GM18868 (cell line): ENCODE measurements around the gene CYBA.

Source experiments
- ATAC-seq: cut with Tn5 transposase; IDR thresholded peaks from one replicate; pipeline ENCODE4 v1.9.1; 2021; ENCODE audit warnings: mild to moderate bottlenecking, moderate library complexity; ENCODE audit not compliant: unreplicated experiment

CYBA gene

DNA sequence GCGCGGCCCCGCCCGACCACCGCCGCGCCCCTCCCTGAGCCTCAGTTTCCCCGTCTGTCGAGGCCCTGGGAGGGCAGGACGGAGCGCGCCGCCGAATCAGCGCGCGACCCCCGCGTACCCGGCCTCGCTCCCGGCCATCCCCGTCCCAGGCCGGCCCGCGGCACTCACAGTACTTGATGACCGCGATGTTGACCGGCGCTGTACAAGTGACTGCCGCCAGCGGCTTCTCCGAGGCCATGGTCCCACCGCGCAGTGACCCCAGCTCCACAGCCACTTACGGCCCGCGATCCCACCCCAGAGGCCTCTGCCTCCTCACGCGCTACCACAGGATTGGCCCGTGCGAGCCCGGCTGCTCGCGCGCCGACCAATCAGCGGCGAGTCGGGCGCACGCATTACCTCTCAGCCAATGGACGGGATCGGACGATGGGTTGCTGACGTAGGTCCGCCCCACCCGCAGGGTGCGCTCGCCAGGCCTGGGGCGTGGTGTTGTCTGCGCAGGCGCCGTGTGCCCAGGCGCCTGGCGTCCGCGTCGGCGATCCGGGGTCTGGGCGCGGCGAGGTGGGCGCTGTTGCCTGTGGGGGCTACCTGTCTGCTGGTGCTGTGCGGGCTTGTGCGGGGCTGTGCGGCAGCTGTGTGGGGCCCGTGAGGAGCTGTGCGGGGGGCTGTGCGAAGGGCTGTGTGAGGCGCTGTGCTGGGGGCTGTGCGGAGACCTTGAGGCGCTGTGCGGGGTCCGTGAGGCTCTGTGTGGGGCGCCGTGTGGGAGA is 12.2 kb upstream of the CYBA start, which contains the start of gene MVD:
Gene MVD (minus strand): TSS at position 249 of the 764 bp plus-strand sequence. CDS start 11 bp downstream, at position 238.
- peak; percentile 94 for ATAC-seq

GRCh38 chr16:88662222-88662842 is 11.5 kb upstream of the CYBA start:
- no peak for ATAC-seq

GRCh38 chr16:88661468-88661867 is 10.6 kb upstream of the CYBA start:
- ATAC-seq, result no peak

DNA sequence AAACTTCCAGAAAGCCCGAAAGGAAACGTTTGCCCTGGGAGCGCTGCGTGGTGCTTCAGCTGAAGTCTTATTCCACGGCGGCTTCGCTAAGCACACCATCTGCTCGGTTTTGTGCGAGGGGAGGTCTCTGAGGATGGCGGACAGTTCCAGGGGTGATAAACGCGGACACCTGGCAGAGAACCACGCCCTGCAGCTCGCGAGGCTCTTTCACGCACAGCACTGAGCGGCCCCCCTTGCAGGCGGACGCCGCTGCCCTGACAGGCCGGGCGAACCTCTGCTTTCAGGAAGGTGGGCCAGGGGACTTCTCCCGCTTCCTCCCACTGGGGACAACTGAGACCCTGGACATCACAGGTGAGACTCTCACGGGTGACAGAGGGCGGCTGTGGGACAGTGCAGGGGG is 8.3 kb upstream of the CYBA start:
- no peak for ATAC-seq

- ATAC-seq, result no peak
Measured at GRCh38 chr16:88658714-88659113, 7.9 kb upstream of the CYBA start.

- ATAC-seq, result no peak
Measured at GRCh38 chr16:88657371-88657770, 6.5 kb upstream of the CYBA start.

- no peak for ATAC-seq
Measured at GRCh38 chr16:88656291-88656980, 5.6 kb upstream of the CYBA start.

DNA sequence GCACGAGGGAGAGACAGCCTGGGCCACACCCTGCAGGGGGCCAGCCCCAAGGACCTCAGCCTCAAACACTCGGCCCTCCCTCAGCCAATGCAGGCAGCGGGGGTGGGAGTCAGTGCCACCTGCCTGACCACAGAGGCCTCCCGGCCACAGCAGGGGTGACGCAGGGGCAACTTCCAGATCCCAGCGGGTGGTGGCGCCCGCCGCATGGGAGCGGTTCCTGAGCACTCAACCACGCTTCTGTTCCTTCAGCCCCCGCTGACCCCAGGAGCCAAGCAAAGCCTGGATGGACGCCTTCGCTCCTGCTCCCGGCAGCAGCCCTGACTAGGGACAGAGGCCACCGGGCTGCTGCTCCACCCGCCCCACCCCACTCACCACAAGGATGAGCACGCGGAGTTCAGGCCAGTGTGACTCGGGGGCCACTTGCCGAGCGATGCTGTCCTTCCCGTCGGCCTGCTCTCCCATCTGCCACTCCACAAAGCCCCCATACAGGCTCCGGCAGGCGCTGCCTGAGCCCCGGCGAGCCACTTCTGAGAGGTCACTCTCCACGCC is 5.0 kb upstream of the CYBA start:
- ATAC-seq, result no peak

GRCh38 chr16:88655053-88655732 is 4.3 kb upstream of the CYBA start:
- ATAC-seq, result no peak

DNA sequence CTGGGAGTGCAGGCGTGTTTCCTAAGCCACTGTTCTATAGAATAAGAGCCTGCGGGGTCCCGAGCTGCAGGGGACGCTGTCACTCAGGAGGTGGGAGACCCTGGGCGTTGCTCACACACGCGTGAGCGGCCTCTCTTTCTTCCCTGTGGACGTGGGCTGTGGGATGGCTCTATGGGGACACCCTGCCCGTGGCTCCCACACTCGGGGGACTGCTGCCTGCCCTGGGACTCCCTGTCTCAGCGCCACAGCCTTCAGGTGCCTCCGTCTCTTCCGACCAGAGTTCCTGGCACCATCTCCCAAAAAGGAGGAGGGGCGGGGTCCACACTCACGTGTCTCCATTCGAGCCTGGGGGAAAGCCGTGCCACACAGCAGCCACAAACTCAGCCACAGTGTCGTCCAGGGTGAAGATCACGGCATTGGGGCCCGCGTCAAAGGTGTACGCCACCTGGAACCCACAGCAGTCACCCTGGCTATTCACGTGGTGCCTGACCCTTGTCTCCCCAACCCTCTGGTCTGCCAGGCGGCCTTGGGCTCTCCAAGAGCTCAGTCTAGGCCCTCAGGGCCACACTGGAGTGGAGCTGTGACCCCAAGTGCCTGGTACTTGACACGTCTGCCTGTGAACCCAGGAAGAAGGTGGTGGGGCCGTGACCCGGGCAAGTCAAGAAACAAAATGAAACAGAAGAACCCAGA is 3.7 kb upstream of the CYBA start:
- no peak for ATAC-seq

DNA sequence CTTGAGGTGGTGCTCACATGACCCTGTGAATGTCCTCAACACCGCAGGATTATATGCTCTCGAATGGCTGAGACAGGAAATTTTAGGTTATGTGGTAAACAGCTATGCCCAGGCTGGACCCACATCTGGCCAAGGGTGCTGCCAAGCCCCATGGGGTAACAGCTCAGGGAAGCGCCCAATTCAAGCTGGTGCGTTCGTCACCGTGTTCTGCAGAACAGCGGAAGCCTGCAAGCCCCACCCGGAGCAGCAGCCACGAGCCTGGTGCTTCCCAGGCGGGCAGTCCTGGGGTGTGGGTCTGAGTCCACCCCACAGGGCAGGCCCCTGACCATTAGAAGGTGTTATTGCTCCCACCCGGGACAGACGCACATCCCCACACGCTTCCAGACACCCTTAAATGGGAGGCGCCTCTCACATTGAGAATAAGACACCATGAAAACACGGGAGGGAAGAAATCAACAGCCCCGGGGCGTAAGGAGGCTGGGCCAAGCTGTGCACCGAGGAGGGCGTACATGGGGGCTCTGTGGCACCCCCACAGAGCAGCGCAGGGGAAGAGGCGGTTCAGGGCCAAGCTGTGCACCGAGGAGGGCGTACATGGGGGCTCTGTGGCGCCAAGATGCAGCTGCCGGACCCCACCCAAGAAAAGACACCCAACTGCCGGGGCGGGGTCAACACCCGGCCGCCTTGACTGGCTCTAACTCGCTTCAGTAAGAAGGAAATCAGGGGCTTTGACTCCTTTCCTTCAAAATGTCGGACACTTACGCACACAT is 2.9 kb upstream of the CYBA start:
- ATAC-seq, result no peak

DNA sequence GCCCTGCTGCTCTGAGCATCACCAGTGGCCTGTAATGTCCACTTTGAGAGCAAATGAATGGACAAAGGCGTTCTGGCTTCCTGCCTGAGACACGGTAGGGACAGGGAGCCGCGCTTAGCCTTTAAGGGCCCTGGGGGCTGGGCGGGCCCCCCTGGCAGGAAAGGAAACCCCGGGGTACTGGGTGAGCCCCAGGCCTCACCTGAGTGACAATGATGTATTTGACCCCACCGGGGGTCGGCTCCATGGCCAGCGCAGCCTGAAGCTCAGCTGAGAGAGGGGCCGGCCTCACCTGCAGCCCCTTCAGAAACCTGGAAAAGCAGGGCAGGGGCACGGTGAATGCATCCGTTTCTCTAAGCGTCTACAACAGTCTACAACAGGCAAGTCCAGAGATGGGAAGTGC is 2.2 kb upstream of the CYBA start:
- ATAC-seq, result no peak

- ATAC-seq, result no peak
Measured at GRCh38 chr16:88652762-88653063, 1.9 kb upstream of the CYBA start.

- ATAC-seq, result no peak
Measured at GRCh38 chr16:88651989-88652761, 1.3 kb upstream of the CYBA start.

DNA sequence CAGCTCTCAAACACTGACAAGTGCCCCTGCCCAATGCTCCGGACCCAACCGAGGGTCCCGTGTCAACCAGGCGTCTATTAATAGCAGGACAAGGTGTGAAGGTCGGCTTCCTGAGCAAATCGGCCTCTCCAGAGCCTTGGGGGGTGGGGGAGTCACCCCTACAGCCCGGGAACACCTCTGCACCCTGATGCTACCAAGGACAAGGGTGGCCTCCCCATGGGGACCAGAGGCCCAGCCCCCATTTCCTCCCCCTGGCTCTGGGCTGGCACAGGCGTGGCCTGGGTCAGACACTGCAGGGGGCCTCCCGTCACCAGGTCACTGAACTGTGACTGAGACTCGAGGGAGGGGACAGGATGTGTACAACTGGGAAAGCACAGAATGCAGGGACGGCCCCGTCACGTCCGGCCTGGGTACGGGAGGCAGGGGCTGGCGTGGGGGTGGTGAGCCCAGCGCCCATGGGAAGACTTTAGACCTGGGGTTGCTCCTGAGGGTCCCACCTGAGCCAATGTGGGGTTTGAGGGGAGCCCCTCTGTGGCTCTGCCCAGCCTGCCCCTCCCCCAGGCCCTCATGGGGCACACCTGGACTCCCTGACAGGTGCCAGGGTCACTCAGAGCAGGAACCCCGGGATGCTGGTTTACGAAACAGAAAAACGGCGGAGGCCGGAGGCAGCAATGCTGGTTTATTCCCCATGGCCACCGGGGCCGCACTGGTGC is 579 bp upstream of the CYBA start:
- peak; percentile 79 for ATAC-seq

- no peak for ATAC-seq
Measured at GRCh38 chr16:88649924-88650748, 717 bp downstream of the CYBA start.

GRCh38 chr16:88649195-88649923 is 1.5 kb downstream of the CYBA start:
- no peak for ATAC-seq
